A673 (cell line): ENCODE results near the gene MLF2. TPM values are rescaled to one million over a fixed set of nuclear protein-coding genes. Genes with fewer than 3 reads are reported as not detected.

Source experiments
- BruUV-seq: library from RNA; stranded (reverse); fragments of 400-500 nt; replicated peaks from 2 replicates; lab custom pipeline; 2021; lab: Mats Ljungman, UMichigan
- CTCF ChIA-PET: fragments of 300-600 bp; sonication (Branson Sonifier 250); formaldehyde crosslinking; loops from one replicate; lab custom pipeline; 2022; ENCODE audit warnings: antibody characterized with exemption; lab: Charles Lee
- POLR2A ChIA-PET: fragments of 300-600 bp; sonication (Branson Sonifier 250); formaldehyde crosslinking; loops from one replicate; lab custom pipeline; 2022; ENCODE audit warnings: antibody characterized with exemption; ENCODE audit not compliant: low non-redundant PET; lab: Charles Lee
- DNase-seq: peaks from one replicate; pipeline ENCODE4 v3.0.0-alpha.2; 2015; ENCODE audit warnings: low spot score
- H3K27ac ChIP-seq: fragments of 200-600 bp; sonication (generic); 2 replicates; pipeline ENCODE4 v1.5.1; 2016; ENCODE audit warnings: mixed run types, low read depth, mild to moderate bottlenecking, mixed read lengths, antibody characterized with exemption, low read length; ENCODE audit not compliant: poor library complexity, severe bottlenecking
- H3K27me3 ChIP-seq: fragments of 200-600 bp; sonication (generic); replicated peaks from 2 replicates; pipeline ENCODE4 v1.6.1; 2017; ENCODE audit warnings: mixed run types, low read depth, mild to moderate bottlenecking, mixed read lengths, antibody characterized with exemption, low read length; ENCODE audit not compliant: insufficient read depth, poor library complexity
- H3K36me3 ChIP-seq: fragments of 200-600 bp; sonication (generic); 2 replicates; pipeline ENCODE4 v1.6.1; 2016; ENCODE audit warnings: mixed run types, mild to moderate bottlenecking, mixed read lengths, antibody characterized with exemption, low read length; ENCODE audit not compliant: insufficient read depth, poor library complexity, severe bottlenecking
- H3K4me1 ChIP-seq: fragments of 200-600 bp; sonication (generic); 2 replicates; pipeline ENCODE4 v1.6.1; 2017; ENCODE audit warnings: mixed run types, mild to moderate bottlenecking, mixed read lengths, antibody characterized with exemption, low read length; ENCODE audit not compliant: insufficient read depth, poor library complexity, severe bottlenecking
- H3K4me3 ChIP-seq: fragments of 200-600 bp; sonication (generic); 2 replicates; pipeline ENCODE4 v1.5.1; 2016; ENCODE audit warnings: low read depth, mixed run types, mild to moderate bottlenecking, mixed read lengths, low read length; ENCODE audit not compliant: poor library complexity, severe bottlenecking
- H3K9me3 ChIP-seq: fragments of 200-600 bp; sonication (generic); 2 replicates; pipeline ENCODE4 v1.6.1; 2016; ENCODE audit warnings: mixed run types, low read depth, mild to moderate bottlenecking, mixed read lengths, antibody characterized with exemption, low read length; ENCODE audit not compliant: poor library complexity, severe bottlenecking
- EZH2 ChIP-seq: fragments of 200-600 bp; sonication (generic); IDR thresholded peaks from 2 replicates; pipeline ENCODE4 v1.6.1; 2017; ENCODE audit warnings: borderline replicate concordance, low read depth, mild to moderate bottlenecking, mixed read lengths, antibody characterized with exemption, low read length; ENCODE audit not compliant: poor library complexity, severe bottlenecking
- intact Hi-C: fragments of 100-400 bp; cut with micrococcal nuclease; formaldehyde crosslinking; loops from one replicate; pipeline ENCODE4 v1.10.0; 2022; ENCODE audit not compliant: unreplicated experiment
- total RNA-seq: library from RNA; stranded (reverse); gene quantifications from 2 replicates; pipeline ENCODE4 v1.2.3, GENCODE V29; 2021
- TF ChIP-seq, protein P1 (sequence below): fragments of 300-800, 200-600 bp; sonication (generic); conservative IDR thresholded peaks from 2 replicates; pipeline ENCODE4 v1.5.1; 2017; ENCODE audit warnings: low read depth, mild to moderate bottlenecking, antibody characterized with exemption, low read length, moderate library complexity, mixed read lengths

The MLF2 gene
- total RNA-seq, 1 experiment from 2014 or later = 242 TPM

DNA sequence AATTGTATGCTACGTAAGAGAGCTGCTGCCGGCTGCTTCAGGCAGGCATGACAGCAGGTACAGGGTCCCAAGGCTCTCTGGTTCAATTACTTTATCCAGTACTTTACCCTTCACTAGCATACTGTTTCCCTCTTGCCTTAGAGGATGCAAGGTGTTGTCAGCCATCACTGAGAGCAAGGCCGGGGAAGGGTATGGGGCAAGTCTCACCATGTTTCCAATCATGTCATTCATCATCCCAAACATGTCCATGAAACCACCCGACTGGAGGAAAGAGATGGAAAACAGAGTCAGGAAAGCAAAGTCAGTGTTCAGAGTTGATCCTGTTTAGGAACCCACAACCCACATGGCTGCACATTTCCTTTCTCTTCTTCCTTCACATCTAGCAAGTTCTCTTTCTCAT lies 2.4 kb downstream of the MLF2 start:
- CTCF ChIA-PET = no interaction called here
- Histone ChIP-seq H3K27ac (no peak overlapping the region), H3K4me3 (no peak overlapping the region), H3K4me1 (peaks cover 18% of the 10 kb centered on the region), H3K27me3 (no peaks in the 10 kb centered on the region), H3K36me3 (peaks cover 62% of the 10 kb centered on the region), H3K9me3 (no peaks in the 10 kb centered on the region)
- TF ChIP-seq, protein P1, sequence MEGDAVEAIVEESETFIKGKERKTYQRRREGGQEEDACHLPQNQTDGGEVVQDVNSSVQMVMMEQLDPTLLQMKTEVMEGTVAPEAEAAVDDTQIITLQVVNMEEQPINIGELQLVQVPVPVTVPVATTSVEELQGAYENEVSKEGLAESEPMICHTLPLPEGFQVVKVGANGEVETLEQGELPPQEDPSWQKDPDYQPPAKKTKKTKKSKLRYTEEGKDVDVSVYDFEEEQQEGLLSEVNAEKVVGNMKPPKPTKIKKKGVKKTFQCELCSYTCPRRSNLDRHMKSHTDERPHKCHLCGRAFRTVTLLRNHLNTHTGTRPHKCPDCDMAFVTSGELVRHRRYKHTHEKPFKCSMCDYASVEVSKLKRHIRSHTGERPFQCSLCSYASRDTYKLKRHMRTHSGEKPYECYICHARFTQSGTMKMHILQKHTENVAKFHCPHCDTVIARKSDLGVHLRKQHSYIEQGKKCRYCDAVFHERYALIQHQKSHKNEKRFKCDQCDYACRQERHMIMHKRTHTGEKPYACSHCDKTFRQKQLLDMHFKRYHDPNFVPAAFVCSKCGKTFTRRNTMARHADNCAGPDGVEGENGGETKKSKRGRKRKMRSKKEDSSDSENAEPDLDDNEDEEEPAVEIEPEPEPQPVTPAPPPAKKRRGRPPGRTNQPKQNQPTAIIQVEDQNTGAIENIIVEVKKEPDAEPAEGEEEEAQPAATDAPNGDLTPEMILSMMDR = no peak
- TF ChIP-seq EZH2 = no peak
- intact Hi-C loops = loop anchor here (5.0 kb wide), 1 partner anchor 187 kb away; no protein-coding TSS in a partner anchor
- no TSS peak for BruUV-seq
- no peak for DNase-seq
- POLR2A ChIA-PET = no interaction called here

DNA sequence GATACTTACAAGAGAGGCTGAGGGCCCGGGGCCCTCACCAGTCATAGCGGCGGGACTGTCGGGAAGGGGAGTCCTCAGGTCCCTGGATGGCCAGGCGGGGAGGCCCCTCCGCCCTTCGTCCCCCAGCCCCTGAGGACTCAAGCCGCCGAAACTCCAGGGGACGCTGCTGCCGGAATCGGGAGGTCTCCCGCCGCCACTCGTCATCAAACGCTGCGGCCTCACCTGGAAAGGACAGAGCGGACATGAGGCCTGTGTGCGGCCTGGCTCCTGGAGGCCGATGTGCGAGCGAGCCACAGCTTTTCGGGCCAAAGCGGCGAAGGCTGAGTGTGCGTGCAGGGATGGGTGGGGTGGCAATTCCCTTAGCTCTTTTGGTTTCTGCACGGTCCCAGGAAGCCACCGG lies 4.2 kb downstream of the MLF2 start:
- intact Hi-C loops = no loop called here
- no peak overlapping the region for H3K4me3 ChIP-seq
- CTCF ChIA-PET = no interaction called here

DNA sequence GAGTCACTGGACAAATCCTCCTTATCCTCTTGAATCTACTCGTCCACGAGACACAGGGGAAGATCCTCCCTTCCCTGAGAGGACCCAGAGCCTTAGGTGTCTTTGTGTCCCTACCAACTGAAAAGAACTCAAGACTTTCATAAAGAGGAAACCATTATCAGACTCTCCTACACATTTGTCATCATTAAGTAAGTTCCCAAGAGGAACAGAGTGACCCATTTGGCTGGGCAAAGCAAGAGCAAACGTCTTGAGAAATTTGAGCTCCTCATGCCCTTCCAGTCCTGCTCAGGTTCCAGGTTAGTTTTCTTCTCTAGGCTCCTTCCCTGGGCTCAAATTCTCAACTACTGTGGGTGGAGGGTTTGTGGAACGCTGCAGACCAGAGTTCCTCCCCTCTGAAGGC lies 5.7 kb downstream of the MLF2 start:
- ChIA-PET POLR2A (no interaction called here), CTCF (no interaction called here)
- peaks cover 9% of the 10 kb centered on the region for H3K4me1 ChIP-seq
- BruUV-seq = no TSS peak
- TF ChIP-seq EZH2 = no peak
- TF ChIP-seq, protein P1 = no peak
- no peak overlapping the region for H3K4me3 ChIP-seq
- no peak overlapping the region for H3K27ac ChIP-seq
- peaks cover 62% of the 10 kb centered on the region for H3K36me3 ChIP-seq
- H3K9me3 ChIP-seq = no peaks in the 10 kb centered on the region
- no peak for DNase-seq
- intact Hi-C loops = no loop called here
- H3K27me3 ChIP-seq = no peaks in the 10 kb centered on the region

More for the DNA sequence above, 4.2 kb downstream of the MLF2 start:
- no peak for TF ChIP-seq EZH2
- TF ChIP-seq, protein P1 = no peak
- POLR2A ChIA-PET = no interaction called here
- Histone ChIP-seq H3K4me1 (peaks cover 10% of the 10 kb centered on the region), H3K27ac (no peak overlapping the region), H3K36me3 (peaks cover 62% of the 10 kb centered on the region), H3K9me3 (no peaks in the 10 kb centered on the region), H3K27me3 (no peaks in the 10 kb centered on the region)
- BruUV-seq = no TSS peak
- DNase-seq = no peak
